ENCODE data around the gene STX8. TPM values are rescaled to one million over a fixed set of nuclear protein-coding genes. Genes with fewer than 3 reads are reported as not detected.
"Not testable (repeated sequence)": the region's sequence is repeated elsewhere in the genome, so short reads cannot be mapped to it uniquely, and the experiment has no call there.

The STX8 gene
- total RNA-seq, 1 donor from 2014 or later, result 57.8 TPM

- DNase-seq (ENCODE audit: low read depth), result no peak
- no peak for TF ChIP-seq CTCF (conservative IDR thresholded peaks at IDR 0.05; ENCODE audit: low read depth, low read length)
- no peak overlapping the region for H3K4me3 ChIP-seq (ENCODE audit: low read depth, low read length)
Observed at GRCh38 chr17:9598661-9599060, 23.0 kb upstream of the STX8 start.

DNA sequence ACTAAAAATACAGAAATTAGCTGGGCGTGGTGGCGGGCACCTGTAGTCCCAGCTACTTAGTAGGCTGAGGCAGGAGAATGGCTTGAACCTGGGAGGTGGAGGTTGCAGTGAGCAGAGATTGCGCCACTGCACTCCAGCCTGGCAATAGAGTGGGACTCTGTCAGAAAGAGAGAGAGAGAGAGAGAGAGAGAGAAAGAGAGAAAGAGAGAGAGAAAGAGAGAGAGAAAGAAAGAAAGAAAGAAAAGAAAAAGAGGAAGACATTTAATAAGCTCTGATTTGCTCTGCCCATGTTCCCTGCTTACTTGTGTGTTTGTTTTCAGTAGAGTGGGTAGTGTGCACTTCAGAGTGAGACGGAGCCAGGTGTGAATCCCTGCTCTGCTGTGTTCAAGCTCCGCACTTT lies 22.0 kb upstream of the STX8 start:
- not testable (repeated sequence) for H3K4me3 ChIP-seq (ENCODE audit: low read depth, low read length); DNase-seq (ENCODE audit: low read depth)

- DNase-seq (ENCODE audit: low read depth), result no peak
- no peak overlapping the region for H3K4me3 ChIP-seq (ENCODE audit: low read depth, low read length)
- no peak for TF ChIP-seq CTCF (conservative IDR thresholded peaks at IDR 0.05; ENCODE audit: low read depth, low read length)
Observed at GRCh38 chr17:9594065-9594464, 18.4 kb upstream of the STX8 start.

DNA sequence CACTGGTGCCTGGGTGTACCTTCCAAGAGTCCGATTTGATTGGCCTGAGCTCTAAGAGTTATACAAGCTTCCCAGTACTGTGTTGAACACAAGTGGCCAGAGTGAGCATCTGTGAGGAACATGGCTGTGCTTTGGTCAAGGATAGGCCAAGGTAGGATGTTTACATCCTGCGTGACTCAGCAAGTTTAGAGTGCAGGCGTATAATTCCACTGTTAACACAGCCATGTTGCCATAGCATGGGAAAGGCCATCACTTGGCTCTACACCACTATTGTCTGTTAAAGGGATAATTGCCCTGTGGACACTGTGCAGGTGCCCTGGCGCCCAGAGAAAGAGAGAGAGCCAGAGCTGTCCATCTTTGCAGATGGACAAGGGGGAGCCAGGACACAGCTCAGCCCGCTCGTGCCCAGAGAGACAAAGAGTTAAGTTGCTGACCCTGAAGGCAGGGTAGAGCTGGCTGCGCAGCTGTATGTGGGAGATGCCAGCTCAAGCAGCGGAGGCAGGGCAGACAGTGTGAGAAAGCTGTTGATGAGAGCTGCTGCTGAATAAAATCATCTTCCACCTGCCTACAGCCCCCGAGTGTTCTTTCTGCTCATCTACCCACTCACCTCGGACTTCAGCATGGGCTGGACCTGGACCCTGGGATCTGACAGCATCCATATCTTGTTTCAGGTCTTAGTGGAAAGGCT lies 12.5 kb upstream of the STX8 start:
- H3K4me3 ChIP-seq (ENCODE audit: low read depth, low read length), result no peak overlapping the region
- TF ChIP-seq CTCF (conservative IDR thresholded peaks at IDR 0.05; ENCODE audit: low read depth, low read length), result no peak
- no peak for DNase-seq (ENCODE audit: low read depth)

DNA sequence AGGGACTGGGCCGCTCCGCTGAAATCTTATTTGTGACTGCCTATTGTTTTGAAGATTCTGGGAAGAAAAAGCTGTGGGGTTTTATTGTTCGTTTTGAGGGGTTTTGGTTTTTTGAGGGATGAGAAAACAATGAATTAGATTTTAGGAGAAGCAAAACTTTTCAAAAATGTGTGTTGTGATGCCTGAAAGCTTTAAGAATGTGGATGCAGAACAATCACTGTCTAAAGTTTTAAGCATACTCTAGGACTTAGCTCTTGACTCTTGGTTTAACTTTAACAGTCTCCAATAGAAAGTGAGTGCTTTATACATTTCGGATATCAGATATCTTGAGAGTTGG lies 1.7 kb upstream of the STX8 start:
- no peak overlapping the region for H3K4me3 ChIP-seq (ENCODE audit: low read depth, low read length)
- DNase-seq (ENCODE audit: low read depth), result no peak
- no peak for TF ChIP-seq CTCF (conservative IDR thresholded peaks at IDR 0.05; ENCODE audit: low read depth, low read length)

DNA sequence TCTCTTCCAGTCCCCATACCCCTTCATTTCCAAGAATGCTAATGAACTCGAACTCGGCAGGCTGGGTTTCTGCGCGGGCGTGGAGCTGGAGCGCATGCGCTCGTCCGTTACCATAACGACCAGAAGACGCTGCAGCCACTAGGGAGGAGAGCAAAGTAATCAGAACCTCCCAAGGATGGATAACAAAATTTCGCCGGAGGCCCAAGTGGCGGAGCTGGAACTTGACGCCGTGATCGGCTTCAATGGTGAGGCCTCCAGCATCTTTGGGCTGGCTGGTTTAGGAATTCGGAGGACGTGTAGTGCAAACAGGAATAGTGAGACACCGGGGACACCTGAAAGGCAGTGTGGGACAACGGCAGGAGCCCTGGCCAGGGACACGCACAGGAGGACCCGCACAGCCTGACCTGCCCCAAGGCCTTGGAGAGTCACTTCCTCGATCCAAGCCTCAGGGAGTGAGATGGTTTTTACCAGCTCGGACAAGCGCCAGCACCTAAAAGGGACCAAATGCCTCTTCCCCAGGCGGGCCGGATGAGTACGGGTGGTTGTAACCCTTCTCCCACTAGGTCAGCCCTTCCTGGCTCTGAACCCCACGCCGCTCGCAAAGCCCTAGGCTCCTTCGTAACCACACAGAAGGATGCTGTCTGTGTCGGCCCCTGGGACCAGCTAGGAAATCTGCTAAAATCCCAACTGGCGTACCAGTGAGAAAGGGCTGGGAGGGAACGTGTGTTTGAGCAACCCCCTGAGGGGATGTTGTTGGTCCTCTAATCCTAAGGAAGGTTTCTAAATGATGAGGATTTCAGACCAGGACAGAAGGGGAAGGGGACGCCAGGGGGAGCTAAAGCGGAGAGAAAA lies 1.1 kb upstream of the STX8 start, which contains the start of gene CFAP52:
CFAP52 (plus strand) TSS at position 122 of the 852 bp plus-strand sequence; CDS start at position 176, 54 bp downstream.
- peak; percentile 93 for TF ChIP-seq CTCF (conservative IDR thresholded peaks at IDR 0.05; ENCODE audit: low read depth, low read length)
- no peak for DNase-seq (ENCODE audit: low read depth)
- peak within 1 kb of the TSS; percentile 86 for H3K4me3 ChIP-seq (ENCODE audit: low read depth, low read length)

DNA sequence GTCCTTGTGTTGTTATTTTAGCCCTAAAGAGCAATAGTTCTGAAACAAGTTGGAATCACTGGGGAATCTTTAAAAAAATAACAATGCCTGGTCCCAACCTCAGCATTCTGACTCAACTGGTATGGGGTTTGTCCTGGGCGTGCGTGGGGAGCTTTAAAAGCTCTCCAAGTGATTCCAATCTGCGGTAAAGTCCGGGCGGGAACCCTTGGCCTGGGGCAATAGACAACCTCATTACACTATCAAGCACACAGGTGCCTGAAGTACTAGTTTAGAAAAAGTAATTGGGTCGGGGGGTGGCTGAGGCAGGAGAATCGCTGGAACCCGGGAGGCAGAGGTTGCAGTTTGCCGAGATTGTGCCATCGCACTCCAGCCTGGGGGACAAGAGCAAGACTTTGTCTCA lies 4.4 kb downstream of the STX8 start:
- DNase-seq (ENCODE audit: low read depth), result no peak
- H3K4me3 ChIP-seq (ENCODE audit: low read depth, low read length), result no peak overlapping the region
- TF ChIP-seq CTCF (conservative IDR thresholded peaks at IDR 0.05; ENCODE audit: low read depth, low read length), result no peak

All from epithelial cell of proximal tubule (primary cell).